Measurements from ENCODE around the gene NPAS2. TPM values are rescaled to one million over a fixed set of nuclear protein-coding genes. Genes with fewer than 3 reads are reported as not detected.

Gene NPAS2
- total and polyA plus RNA-seq, 4 donors = 5.9 to 17.1 (median 10.4) TPM

- Histone ChIP-seq H3K4me3 (no peak overlapping the region), H3K27ac (ENCODE audit: low read depth in 1 of 2, low read length in 1 of 2) (no peak overlapping the region), H3K36me3 (ENCODE audit: control insufficient read depth in 4 of 4, insufficient read depth in 4 of 4, low read length in 4 of 4) (peaks cover 0 to 3% (median 1%) of the 10 kb centered on the region in 4 donors), H3K27me3 (ENCODE audit: control insufficient read depth in 3 of 3, insufficient read depth in 3 of 3, low read length in 2 of 3) (no peaks in the 10 kb centered on the region), H3K9ac (ENCODE audit: insufficient read depth in 1 of 2, low read length in 2 of 2) (no peak overlapping the region), H3K4me1 (ENCODE audit: control insufficient read depth in 5 of 5, insufficient read depth in 5 of 5, low read length in 5 of 5) (peaks cover 0 to 15% (median 4%) of the 10 kb centered on the region in 5 donors), H3K9me3 (ENCODE audit: control insufficient read depth in 4 of 4, insufficient read depth in 3 of 4, low read length in 3 of 4) (no peaks in the 10 kb centered on the region)
- TF ChIP-seq CTCF (IDR thresholded peaks at IDR 0.05; ENCODE audit: control extremely low read depth, extremely low read depth) = no peak
- ATAC-seq (ENCODE audit: insufficient read depth, low FRiP score) (no peak), DNase-seq (no peak)
- 77 to 91% methylated on average over 6 of the region's 6 CpGs for WGBS, 2 donors
Observed at GRCh38 chr2:100921685-100922161, 101.8 kb downstream of the NPAS2 start.

- H3K9ac ChIP-seq (ENCODE audit: insufficient read depth in 1 of 2, low read length in 2 of 2) = no peak overlapping the region
- H3K9me3 ChIP-seq (ENCODE audit: control insufficient read depth in 4 of 4, insufficient read depth in 3 of 4, low read length in 3 of 4) = no peaks in the 10 kb centered on the region
- H3K4me1 ChIP-seq (ENCODE audit: control insufficient read depth in 5 of 5, insufficient read depth in 5 of 5, low read length in 5 of 5) = peaks cover 0 to 15% (median 4%) of the 10 kb centered on the region in 5 donors
- DNase-seq = peak; percentile 49 to 78 (median 69)
- 77 to 89% methylated on average over 9 of the region's 9 CpGs for WGBS, 2 donors
- H3K4me3 ChIP-seq = no peak overlapping the region
- no peak for ATAC-seq (ENCODE audit: insufficient read depth, low FRiP score)
- H3K36me3 ChIP-seq (ENCODE audit: control insufficient read depth in 4 of 4, insufficient read depth in 4 of 4, low read length in 4 of 4) = peaks cover 0 to 3% (median 1%) of the 10 kb centered on the region in 4 donors
- H3K27me3 ChIP-seq (ENCODE audit: control insufficient read depth in 3 of 3, insufficient read depth in 3 of 3, low read length in 2 of 3) = no peaks in the 10 kb centered on the region
- no peak for TF ChIP-seq CTCF (IDR thresholded peaks at IDR 0.05; ENCODE audit: control extremely low read depth, extremely low read depth)
- no peak overlapping the region for H3K27ac ChIP-seq (ENCODE audit: low read depth in 1 of 2, low read length in 1 of 2)
Observed at GRCh38 chr2:100923461-100924060, 103.6 kb downstream of the NPAS2 start.

GRCh38 chr2:100924122-100924519 is 104.2 kb downstream of the NPAS2 start:
- Histone ChIP-seq H3K36me3 (ENCODE audit: control insufficient read depth in 4 of 4, insufficient read depth in 4 of 4, low read length in 4 of 4) (peaks cover 0 to 3% (median 1%) of the 10 kb centered on the region in 4 donors), H3K27me3 (ENCODE audit: control insufficient read depth in 3 of 3, insufficient read depth in 3 of 3, low read length in 2 of 3) (no peaks in the 10 kb centered on the region), H3K9ac (ENCODE audit: insufficient read depth in 1 of 2, low read length in 2 of 2) (no peak overlapping the region), H3K4me1 (ENCODE audit: control insufficient read depth in 5 of 5, insufficient read depth in 5 of 5, low read length in 5 of 5) (peaks cover 0 to 15% (median 4%) of the 10 kb centered on the region in 5 donors), H3K4me3 (no peak overlapping the region), H3K9me3 (ENCODE audit: control insufficient read depth in 4 of 4, insufficient read depth in 3 of 4, low read length in 3 of 4) (no peaks in the 10 kb centered on the region), H3K27ac (ENCODE audit: low read depth in 1 of 2, low read length in 1 of 2) (peak overlapping the region; percentile 1 to 67)
- ATAC-seq (ENCODE audit: insufficient read depth, low FRiP score) (no peak), DNase-seq (no peak)
- 86 to 90% methylated on average over 1 of the region's 1 CpG for WGBS, 2 donors
- TF ChIP-seq CTCF (IDR thresholded peaks at IDR 0.05; ENCODE audit: control extremely low read depth, extremely low read depth) = no peak
